Upper lobe of right lung (tissue), 1 donor: ENCODE data around the gene LY6G6F. TPM values are rescaled to one million over a fixed set of nuclear protein-coding genes. Genes with fewer than 3 reads are reported as not detected.
A peak's percentile ranks its signal among the peaks of the same experiment; 100 is the strongest.

Experiments used
- ATAC-seq: fragments of 200-7000 bp; cut with Tn5 transposase; one replicate; pipeline ENCODE4 v1.9.1; 2020; ENCODE audit warnings: mild to moderate bottlenecking, moderate library complexity
- DNase-seq: peaks from one replicate; pipeline ENCODE4 v3.0.0-alpha.2; 2020
- H3K27ac ChIP-seq: fragments of 200-600 bp; one replicate; pipeline ENCODE4 v1.8.0; 2022
- H3K27me3 ChIP-seq: fragments of 200-600 bp; one replicate; pipeline ENCODE4 v1.8.0; 2022; ENCODE audit warnings: mild to moderate bottlenecking
- H3K36me3 ChIP-seq: fragments of 200-600 bp; one replicate; pipeline ENCODE4 v1.8.0; 2022
- H3K4me1 ChIP-seq: fragments of 200-600 bp; one replicate; pipeline ENCODE4 v1.8.0; 2022
- H3K4me3 ChIP-seq: fragments of 200-600 bp; one replicate; pipeline ENCODE4 v1.8.0; 2022; ENCODE audit warnings: mild to moderate bottlenecking
- H3K9me3 ChIP-seq: fragments of 200-600 bp; one replicate; pipeline ENCODE4 v1.8.0; 2022
- CTCF ChIP-seq: fragments of 200-600 bp; IDR thresholded peaks from one replicate; pipeline ENCODE4 v1.8.0; 2022; ENCODE audit warnings: antibody characterized with exemption
- intact Hi-C: fragments of 100-400 bp; cut with DNase I; formaldehyde crosslinking; loops from one replicate; pipeline ENCODE4 v1.11.0; 2022
- total RNA-seq: library from RNA; stranded (reverse); fragmentation: NEBNext Ultra II Directional; extraction: Animal tissue kit (Norgen Biotek cat#: 25700); gene quantifications from one replicate; pipeline ENCODE4 v1.2.1, GENCODE V29; 2021
- donor health status: DM: no; HTN: yes; CAD: no; lungs with severe emphysema.

LY6G6F gene
- total RNA-seq, 1 donor from 2014 or later = not detected

GRCh38 chr6:31740397-31741223, 33.9 kb downstream of the LY6G6F start:
- Histone ChIP-seq H3K9me3 (no peaks in the 10 kb centered on the region), H3K27me3 (no peaks in the 10 kb centered on the region), H3K27ac (peak overlapping the region; percentile 43), H3K36me3 (no peaks in the 10 kb centered on the region), H3K4me1 (peaks cover 36% of the 10 kb centered on the region), H3K4me3 (peak overlapping the region; percentile 83)
- no peak for TF ChIP-seq CTCF
- ATAC-seq (peak; percentile 6), DNase-seq (peak; percentile 81)
- intact Hi-C loops = no loop called here

- Histone ChIP-seq H3K9me3 (no peaks in the 10 kb centered on the region), H3K36me3 (no peaks in the 10 kb centered on the region), H3K4me1 (peaks cover 33% of the 10 kb centered on the region), H3K4me3 (no peak overlapping the region), H3K27ac (no peak overlapping the region), H3K27me3 (no peaks in the 10 kb centered on the region)
- no peak for ATAC-seq
- intact Hi-C loops = no loop called here
- no peak for DNase-seq
- TF ChIP-seq CTCF = no peak
Observed at GRCh38 chr6:31741815-31742214, 35.1 kb downstream of the LY6G6F start.

- H3K27me3 ChIP-seq = no peaks in the 10 kb centered on the region
- no peak for ATAC-seq
- no peaks in the 10 kb centered on the region for H3K36me3 ChIP-seq
- no peak for TF ChIP-seq CTCF
- H3K4me1 ChIP-seq = peaks cover 23% of the 10 kb centered on the region
- no peak overlapping the region for H3K27ac ChIP-seq
- H3K9me3 ChIP-seq = no peaks in the 10 kb centered on the region
- H3K4me3 ChIP-seq = no peak overlapping the region
- intact Hi-C loops = no loop called here
- DNase-seq = no peak
Observed at GRCh38 chr6:31742894-31743293, 36.2 kb downstream of the LY6G6F start.

- H3K4me1 ChIP-seq = peaks cover 8% of the 10 kb centered on the region
- TF ChIP-seq CTCF = no peak
- no peaks in the 10 kb centered on the region for H3K27me3 ChIP-seq
- H3K36me3 ChIP-seq = no peaks in the 10 kb centered on the region
- DNase-seq (no peak), ATAC-seq (no peak)
- intact Hi-C loops = no loop called here
- no peak overlapping the region for H3K27ac ChIP-seq
- H3K4me3 ChIP-seq = no peak overlapping the region
- H3K9me3 ChIP-seq = no peaks in the 10 kb centered on the region
Observed at GRCh38 chr6:31744422-31744821, 37.8 kb downstream of the LY6G6F start.

GRCh38 chr6:31749301-31750036, 42.8 kb downstream of the LY6G6F start:
- Histone ChIP-seq H3K9me3 (no peaks in the 10 kb centered on the region), H3K27me3 (no peaks in the 10 kb centered on the region), H3K36me3 (no peaks in the 10 kb centered on the region), H3K27ac (no peak overlapping the region), H3K4me3 (no peak overlapping the region), H3K4me1 (no peaks in the 10 kb centered on the region)
- no peak for TF ChIP-seq CTCF
- ATAC-seq = no peak
- DNase-seq = no peak
- intact Hi-C loops = no loop called here
